GM10847 (cell line): Measurements from ENCODE around the gene COL8A1.

Experiments used
- POLR2A ChIP-seq: IDR thresholded peaks from 2 replicates; pipeline ENCODE4 v1.6.1; 2011; ENCODE audit not compliant: insufficient read length; ENCODE audit errors: extremely low read depth

The COL8A1 gene

DNA sequence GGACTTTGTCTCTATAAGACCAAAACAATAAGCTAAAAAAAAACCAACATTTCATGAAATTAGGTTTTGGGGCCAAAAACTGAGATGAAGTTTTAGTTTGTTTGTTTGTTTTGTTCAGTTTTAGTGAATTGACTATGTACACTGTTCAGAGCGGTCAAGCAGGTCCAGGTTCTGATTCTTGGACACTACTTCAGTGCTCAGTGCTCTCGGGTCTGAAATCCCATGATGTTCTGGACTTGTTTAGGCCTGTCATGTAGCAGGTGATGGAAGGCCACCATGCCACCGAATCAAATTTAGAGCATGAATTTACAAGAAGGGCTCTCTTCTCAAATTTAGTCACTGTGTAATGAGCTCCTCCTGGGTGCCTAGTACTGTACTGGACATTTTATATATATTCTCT, 45.5 kb downstream of the COL8A1 start:
- no peak for TF ChIP-seq POLR2A

DNA sequence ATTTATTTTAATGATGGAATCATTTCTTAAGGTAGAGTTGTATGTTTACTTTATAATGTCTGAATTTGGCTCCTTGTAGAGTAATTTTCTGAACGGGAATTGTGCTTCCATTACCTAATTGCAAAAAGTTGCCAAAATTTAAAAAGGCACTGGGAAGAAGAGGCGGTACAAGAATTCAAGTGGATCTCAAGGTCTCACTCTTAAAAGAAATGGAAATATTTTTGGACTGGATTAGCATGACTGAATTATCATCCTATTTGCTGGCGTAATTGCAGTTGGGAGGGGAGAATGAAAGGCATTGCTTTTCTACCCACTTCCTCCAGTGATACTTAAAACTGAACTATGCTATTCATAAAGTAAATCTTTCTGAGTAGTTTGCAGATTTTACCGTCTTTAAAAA, 46.2 kb downstream of the COL8A1 start:
- TF ChIP-seq POLR2A: no peak

DNA sequence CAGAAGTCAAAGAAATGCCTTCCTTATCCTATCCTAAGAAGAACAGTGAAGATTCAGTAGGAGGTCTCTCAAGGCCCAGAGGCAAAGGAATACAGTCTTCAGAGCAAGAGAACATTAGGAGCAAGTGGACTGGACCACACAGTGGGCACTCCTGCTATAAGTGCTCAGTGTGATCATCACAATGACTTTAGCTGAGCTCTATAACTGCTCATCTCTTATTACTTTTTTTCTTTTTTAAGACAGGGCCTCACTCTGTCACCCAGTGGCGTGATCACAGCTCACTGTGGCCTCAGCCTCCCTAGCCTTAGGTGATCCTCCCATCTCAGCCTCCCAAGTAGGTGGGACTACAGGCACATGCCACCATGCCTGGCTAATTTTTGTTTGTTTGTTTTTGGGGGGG, 48.1 kb downstream of the COL8A1 start:
- no peak for TF ChIP-seq POLR2A

DNA sequence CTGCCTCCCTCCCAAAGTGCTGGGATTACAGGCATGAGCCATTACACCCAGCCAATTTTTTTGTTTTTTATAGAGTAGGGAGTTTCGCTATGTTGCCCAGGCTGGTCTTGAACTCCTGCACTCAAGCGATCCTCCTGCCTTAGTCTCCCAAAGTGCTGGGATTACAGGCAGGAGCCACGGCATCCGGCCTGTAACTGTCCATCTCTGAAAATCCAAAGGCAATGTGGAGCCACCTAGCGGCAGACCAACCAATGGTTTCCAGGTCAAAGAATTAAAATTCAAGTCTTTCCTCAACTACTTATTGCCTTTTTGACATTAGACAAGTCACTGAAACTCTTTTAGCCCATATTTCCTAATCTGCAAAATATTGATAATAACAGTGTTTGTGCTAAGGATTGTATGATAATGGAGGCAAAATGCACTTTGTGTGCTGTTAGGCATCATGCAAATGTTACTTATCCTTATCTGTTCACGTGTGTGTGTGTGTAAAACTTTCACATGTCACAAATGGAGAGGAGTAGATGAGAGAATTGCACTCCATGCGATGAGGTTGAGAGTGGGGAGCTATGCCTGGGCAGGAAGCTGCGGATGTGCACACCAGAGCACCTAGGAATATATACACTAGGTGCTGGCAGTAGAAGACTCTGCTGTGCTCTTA, 48.7 kb downstream of the COL8A1 start:
- TF ChIP-seq POLR2A: no peak

DNA sequence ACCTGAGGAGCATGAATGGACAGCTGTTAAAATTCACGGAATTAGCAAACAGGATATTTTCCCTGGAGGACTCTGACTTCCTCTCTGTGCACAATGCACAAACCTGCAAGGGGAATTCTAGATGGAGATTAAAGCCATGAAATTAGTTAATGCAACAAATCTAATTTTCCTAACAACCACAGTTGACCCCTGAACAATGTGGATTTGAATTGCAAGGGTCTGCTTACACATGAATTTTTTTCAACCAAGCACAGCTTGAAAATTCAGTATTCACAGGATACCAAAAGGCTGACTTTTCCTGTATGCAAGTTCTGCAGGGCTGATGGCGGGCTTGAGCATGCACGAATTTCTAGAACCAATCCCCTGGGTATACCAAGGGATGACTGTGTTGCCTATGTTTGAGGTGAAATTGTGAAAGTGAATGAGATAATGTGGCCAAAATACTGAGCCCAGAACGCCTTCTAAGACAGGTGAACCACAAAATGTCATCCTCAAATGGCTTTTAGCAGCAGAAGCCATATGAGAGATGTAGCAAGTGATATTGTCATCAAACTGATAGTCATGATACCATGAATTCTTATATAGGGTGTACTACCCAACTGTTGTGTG, 52.5 kb downstream of the COL8A1 start:
- TF ChIP-seq POLR2A: no peak

DNA sequence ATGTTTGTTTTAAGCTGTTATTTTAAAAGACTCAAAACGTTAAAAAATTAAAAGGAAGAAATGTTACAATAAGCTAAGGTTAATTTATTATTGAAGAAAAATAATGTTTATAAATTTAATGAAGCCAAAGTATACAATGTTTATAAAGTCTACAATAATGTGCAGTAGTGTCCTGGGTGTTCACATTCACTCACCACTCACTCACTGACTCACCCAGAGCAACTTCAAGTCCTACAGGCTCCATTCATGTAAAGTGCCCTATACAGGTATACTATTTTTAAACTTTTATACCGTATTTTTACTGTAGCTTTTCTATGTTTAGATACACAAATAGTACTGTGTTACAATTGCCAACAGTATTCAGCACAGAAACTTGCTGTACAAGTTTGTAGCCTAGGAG, 55.2 kb downstream of the COL8A1 start:
- no peak for TF ChIP-seq POLR2A

DNA sequence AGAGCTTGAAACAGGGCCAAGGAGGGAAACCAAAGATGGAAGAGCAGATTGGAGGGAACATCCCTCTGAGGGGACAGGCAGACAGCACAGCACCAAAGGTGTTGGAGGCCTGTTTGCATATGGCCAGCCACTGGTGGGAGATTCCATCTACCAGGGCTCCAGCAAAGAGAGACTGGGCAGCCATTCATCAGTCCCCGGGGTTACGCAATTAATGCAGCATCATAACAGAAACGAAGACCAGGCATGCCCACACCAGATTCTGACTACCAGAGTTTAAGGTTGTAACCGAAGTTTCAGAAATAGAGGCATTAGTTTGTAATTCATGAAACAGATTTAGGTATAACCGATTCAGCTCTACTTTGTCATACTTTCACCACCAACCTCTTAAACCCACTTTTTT, 58.1 kb downstream of the COL8A1 start:
- TF ChIP-seq POLR2A: no peak

DNA sequence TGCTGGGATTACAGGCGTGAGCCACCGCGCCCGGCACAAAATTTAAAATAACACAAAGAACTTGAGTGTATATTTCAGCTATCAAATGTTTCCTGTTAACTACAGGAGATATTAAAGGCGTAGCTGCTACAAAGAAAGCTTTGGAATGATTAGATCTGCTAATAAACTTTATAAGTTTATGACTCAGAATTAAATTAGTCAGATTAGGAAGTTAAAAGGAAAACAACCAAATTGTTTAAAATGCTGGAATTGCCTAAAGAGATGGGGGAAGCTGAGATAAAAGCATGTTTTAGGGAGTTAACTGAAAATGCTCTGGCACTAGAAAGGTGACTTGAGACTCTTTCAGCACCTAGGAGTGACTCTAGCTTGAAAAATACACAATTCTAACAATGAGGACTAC, 58.9 kb downstream of the COL8A1 start:
- no peak for TF ChIP-seq POLR2A

DNA sequence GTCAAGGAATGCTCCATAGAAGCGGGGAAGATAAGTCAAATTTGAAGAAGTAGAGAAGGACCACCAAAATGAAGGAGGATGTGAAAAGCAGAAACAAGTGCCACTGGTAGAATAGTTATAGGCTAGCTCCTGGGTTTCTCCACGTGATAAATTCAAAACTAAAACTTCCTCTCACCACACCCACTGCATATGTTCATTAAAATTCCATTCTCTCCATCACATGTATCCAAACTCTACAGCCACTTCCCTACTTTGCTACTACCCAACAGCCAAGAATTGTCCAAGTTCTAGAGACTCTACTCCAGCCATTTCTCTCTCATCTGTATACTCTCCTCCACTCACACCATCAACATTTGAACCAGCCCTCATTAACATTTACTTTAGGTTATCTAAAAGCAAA, 60.5 kb downstream of the COL8A1 start:
- no peak for TF ChIP-seq POLR2A

DNA sequence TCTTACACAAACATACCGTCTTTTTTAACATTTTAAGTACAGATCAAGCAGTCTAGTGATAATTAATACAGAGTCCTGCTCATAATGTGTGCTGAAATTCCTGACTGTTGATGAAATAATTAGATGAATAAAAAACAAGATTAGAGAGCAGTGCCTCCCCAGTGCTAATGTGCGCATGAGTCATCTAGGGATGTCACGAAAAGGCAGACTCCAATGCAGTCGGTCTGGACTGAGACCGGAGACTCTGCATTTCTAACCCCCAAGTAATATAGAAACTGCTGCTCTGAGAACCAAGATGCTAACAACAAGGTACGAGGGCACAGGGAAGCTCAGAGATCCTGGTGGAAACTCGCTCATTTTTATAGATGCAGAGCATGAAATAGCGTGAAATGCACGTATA, 61.4 kb downstream of the COL8A1 start:
- no peak for TF ChIP-seq POLR2A

DNA sequence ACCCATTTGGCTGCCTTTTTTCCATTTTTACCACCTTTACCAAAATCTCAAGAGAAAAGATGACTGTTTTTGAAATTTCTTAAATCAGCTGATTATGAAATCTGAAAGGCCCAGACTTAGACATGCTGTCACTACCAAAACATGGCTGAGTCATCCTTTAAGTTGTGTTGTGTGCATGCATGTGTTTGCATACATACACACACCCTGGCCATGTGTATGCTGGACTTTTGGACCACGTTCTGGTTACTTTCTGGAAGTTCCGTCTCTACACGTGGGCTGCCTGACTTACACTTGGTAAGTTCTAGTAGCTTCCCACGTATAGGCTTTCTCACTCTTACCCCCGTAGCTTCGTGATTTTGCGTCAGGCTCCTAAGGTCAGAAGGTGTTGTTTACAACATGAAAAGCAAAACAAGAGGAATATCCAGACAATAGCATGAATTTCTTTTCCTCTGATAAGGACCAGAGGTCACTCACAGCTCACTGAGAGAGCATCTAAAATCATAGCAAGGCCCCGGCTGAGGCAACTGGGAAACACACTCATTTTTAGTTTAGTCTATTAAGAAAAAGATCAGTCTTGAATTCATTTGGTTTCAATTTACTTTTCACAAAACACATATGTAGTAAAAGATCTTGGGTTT, 62.4 kb downstream of the COL8A1 start:
- TF ChIP-seq POLR2A: no peak

DNA sequence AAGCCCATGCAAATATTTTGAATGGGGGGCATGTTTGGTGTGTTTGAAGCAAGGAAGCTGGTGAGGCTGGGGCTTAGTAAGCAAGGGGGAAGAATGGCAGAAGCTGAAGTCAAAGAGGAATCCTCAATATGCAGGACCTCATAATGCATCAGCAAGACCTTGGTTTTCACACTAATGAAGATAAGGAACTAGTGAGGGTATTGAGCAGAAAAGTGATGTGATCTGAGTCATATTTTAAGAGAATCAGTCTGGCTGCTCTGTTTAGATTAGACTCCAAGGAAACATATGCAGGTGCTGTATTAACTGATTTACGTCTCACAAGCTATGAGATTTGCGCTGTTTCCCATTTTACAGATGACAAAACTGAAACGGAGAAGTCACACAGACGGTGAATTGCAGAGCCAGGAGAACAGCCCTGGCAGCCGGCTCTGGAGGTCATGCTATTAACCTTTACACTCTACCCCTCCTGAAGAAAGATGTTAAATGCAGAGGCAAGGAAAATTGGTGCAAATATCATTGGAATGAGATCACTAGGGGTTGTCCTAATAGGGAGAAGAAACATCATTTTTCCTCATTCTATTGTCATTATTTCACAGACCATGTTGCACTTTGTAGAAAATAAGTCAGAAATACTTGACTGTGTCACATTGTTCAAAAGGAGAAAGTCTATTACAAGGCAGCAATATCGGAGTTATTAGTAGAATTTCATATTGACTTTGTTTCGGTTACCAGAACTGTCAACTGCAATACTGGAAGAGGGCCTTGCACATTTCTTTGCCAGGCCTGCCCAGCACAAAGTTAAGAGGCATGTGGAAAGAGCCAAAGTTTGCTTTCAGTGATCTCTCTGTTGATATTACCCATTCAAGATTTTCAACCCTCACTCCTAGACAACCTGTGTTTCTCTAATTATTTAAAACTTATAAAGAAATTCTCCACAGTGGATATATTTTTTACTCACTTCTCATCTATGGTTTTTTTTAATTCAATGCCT, 64.9 kb downstream of the COL8A1 start:
- no peak for TF ChIP-seq POLR2A

DNA sequence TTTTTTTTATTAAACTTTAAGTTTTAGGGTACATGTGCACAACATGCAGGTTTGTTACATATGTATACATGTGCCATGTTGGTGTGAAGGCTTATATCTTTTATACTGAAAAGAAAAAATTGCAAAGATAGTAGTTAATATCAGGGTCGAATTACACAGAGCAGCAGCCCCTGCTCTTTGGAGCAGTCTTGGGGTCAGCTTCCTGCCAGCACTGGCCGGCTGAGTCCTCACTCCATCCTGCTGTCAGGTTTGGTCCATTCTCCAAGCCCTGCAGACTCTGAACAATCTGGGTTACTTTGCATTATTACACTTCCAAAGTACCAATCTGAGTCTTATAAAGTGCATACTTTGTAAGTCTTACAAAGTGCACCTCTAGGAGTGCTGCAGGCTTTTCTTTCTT, 66.0 kb downstream of the COL8A1 start:
- TF ChIP-seq POLR2A: no peak

DNA sequence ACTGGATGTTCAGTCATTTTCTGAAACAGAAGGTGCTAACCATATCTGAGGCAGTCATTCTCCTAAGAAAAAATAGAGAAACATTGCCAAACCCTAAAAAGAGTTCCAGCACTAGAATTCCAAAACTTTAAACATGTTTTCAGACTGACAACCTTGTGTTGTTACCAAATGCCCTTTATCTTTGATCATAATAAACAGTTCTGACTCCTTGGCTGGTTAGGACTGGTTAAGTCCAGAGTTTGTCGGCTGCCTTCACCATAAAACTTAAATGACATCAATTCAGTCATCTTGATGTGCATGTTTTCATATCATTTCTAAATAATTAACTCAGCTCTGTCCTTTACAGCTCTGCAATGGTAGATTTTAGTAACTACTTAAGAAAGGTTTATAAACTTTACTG, 68.0 kb downstream of the COL8A1 start:
- TF ChIP-seq POLR2A: no peak

DNA sequence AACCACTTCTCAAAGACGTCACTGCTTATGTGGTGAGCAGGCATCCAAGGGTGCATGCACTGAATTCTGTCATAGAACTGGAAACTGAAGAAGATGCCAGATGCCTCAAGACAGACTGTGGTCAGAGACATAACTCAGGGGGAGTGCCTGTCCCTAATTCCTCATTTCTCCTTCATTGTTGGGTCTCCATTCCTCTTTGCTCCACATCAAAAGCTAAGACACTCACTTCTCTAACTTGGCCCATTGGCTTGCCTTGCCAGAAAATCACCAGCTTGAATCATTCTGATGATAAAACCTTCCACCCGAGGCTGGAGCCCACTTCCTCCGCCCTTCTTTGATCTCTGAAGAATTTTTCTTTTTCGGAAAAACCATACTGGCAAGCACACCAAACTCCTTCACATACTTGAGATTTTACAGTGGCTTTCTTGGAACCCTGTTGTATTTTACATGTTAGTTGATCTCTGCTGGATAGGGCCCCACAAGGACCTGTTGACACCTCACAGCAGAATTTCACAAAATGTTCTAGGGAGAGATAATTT, 69.9 kb downstream of the COL8A1 start:
- TF ChIP-seq POLR2A: no peak
